GM23338 (cell line): Measurements from ENCODE around the gene RAD51B. TPM values are rescaled to one million over a fixed set of nuclear protein-coding genes. Genes with fewer than 3 reads are reported as not detected.

Source experiments
- ATAC-seq: fragments of 200-7000 bp; cut with Tn5 transposase; 3 replicates; pipeline ENCODE4 v1.9.1; 2020
- DNase-seq: peaks from one replicate; pipeline ENCODE4 v3.0.0-alpha.2; 2015; ENCODE audit warnings: low spot score
- H2AFZ ChIP-seq: fragments of 200-600 bp; sonication (generic); 2 replicates; pipeline ENCODE4 v1.8.0; 2016; ENCODE audit warnings: antibody characterized with exemption, mild to moderate bottlenecking, moderate library complexity
- H3F3A ChIP-seq: fragments of 200-600 bp; sonication (generic); replicated peaks from 2 replicates; pipeline ENCODE4 v1.8.0; 2017; ENCODE audit warnings: antibody characterized with exemption, mixed run types, low read depth
- H3K27ac ChIP-seq: fragments of 200-600 bp; sonication (generic); 2 replicates; pipeline ENCODE4 v1.6.1; 2016; ENCODE audit warnings: low read depth
- H3K27me3 ChIP-seq: fragments of 200-600 bp; sonication (generic); 2 replicates; pipeline ENCODE4 v1.8.0; 2016; ENCODE audit warnings: mild to moderate bottlenecking, mixed run types, moderate library complexity; ENCODE audit not compliant: insufficient read depth
- H3K36me3 ChIP-seq: fragments of 200-600 bp; sonication (generic); 2 replicates; pipeline ENCODE4 v1.8.0; 2016; ENCODE audit warnings: mild to moderate bottlenecking; ENCODE audit not compliant: insufficient read depth
- H3K4me1 ChIP-seq: fragments of 200-600 bp; sonication (generic); 2 replicates; pipeline ENCODE4 v1.8.0; 2016; ENCODE audit warnings: mild to moderate bottlenecking, moderate library complexity; ENCODE audit not compliant: insufficient read depth
- H3K4me2 ChIP-seq: fragments of 200-600 bp; sonication (generic); 2 replicates; pipeline ENCODE4 v1.7.1; 2017; ENCODE audit warnings: mixed run types
- H3K4me3 ChIP-seq: fragments of 200-600 bp; sonication (generic); 2 replicates; pipeline ENCODE4 v1.6.1; 2016; ENCODE audit warnings: mixed run types
- H3K79me2 ChIP-seq: fragments of 200-600 bp; sonication (generic); replicated peaks from 2 replicates; pipeline ENCODE4 v1.8.0; 2017; ENCODE audit warnings: mild to moderate bottlenecking; ENCODE audit not compliant: insufficient read depth
- H3K9me2 ChIP-seq: fragments of 200-600 bp; sonication (generic); 2 replicates; pipeline ENCODE4 v1.8.0; 2017; ENCODE audit not compliant: insufficient read depth
- H4K20me1 ChIP-seq: fragments of 200-600 bp; sonication (generic); replicated peaks from 2 replicates; pipeline ENCODE4 v1.8.0; 2017; ENCODE audit warnings: mild to moderate bottlenecking; ENCODE audit not compliant: insufficient read depth
- H3K27ac Mint-ChIP-seq: 2 replicates; pipeline ENCODE4 v1.8.0; 2020; ENCODE audit warnings: inconsistent platforms, mild to moderate bottlenecking, moderate library complexity, mixed read lengths
- H3K27me3 Mint-ChIP-seq: 3 replicates; pipeline ENCODE4 v1.8.0; 2022; ENCODE audit warnings: low read depth, mild to moderate bottlenecking, moderate library complexity, mixed read lengths, inconsistent platforms; ENCODE audit not compliant: insufficient read depth, poor library complexity
- H3K36me3 Mint-ChIP-seq: 3 replicates; pipeline ENCODE4 v1.8.0; 2021; ENCODE audit warnings: low read depth, mild to moderate bottlenecking, inconsistent platforms, moderate library complexity, mixed read lengths
- H3K4me1 Mint-ChIP-seq: 3 replicates; pipeline ENCODE4 v1.8.0; 2020; ENCODE audit warnings: mild to moderate bottlenecking, inconsistent platforms, mixed read lengths
- H3K4me3 Mint-ChIP-seq: 3 replicates; pipeline ENCODE4 v1.8.0; 2021; ENCODE audit warnings: moderate library complexity, mild to moderate bottlenecking, inconsistent platforms, mixed read lengths
- H3K9me3 Mint-ChIP-seq: 3 replicates; pipeline ENCODE4 v1.8.0; 2020; ENCODE audit warnings: moderate library complexity, mild to moderate bottlenecking, inconsistent platforms, mixed read lengths
- CREB1 ChIP-seq: fragments of 250-450 bp; sonication (Bioruptor Pico); IDR thresholded peaks from 2 replicates; pipeline ENCODE4 v1.5.0; 2020; ENCODE audit warnings: low read depth, mild to moderate bottlenecking, moderate library complexity
- CTCF ChIP-seq, 2 experiments: fragments of 200-600 bp in 1 of 2; sonication (generic) in 1 of 2; conservative IDR thresholded peaks; 2 replicates each; pipeline versions ENCODE4 v1.5.1 to v1.6.1; 2016 to 2017; ENCODE audit warnings: antibody characterized with exemption in 2 of 2, low read depth in 2 of 2, mild to moderate bottlenecking in 2 of 2, moderate library complexity in 1 of 2
- ETS1 ChIP-seq: IDR thresholded peaks from 2 replicates; pipeline ENCODE4 v1.6.1; 2016; ENCODE audit warnings: antibody characterized with exemption
- EZH2 ChIP-seq: fragments of 200-600 bp; sonication (generic); IDR thresholded peaks from one replicate; pipeline ENCODE4 v1.8.0; 2017; ENCODE audit warnings: antibody characterized with exemption, mild to moderate bottlenecking, low read depth; ENCODE audit not compliant: unreplicated experiment
- EZH2phosphoT487 ChIP-seq: fragments of 200-600 bp; sonication (generic); IDR thresholded peaks from one replicate; pipeline ENCODE4 v1.8.1; 2018; ENCODE audit warnings: antibody characterized with exemption; ENCODE audit not compliant: unreplicated experiment
- JUNB ChIP-seq: IDR thresholded peaks from one replicate; pipeline ENCODE4 v1.6.1; 2016; ENCODE audit warnings: antibody characterized with exemption; ENCODE audit not compliant: unreplicated experiment
- NANOG ChIP-seq: IDR thresholded peaks from 2 replicates; pipeline ENCODE4 v1.6.1; 2016; ENCODE audit warnings: antibody characterized with exemption, borderline replicate concordance
- POLR2AphosphoS5 ChIP-seq: IDR thresholded peaks from 2 replicates; pipeline ENCODE4 v1.6.1; 2016; ENCODE audit warnings: antibody characterized with exemption, low read depth
- REST ChIP-seq: IDR thresholded peaks from one replicate; pipeline ENCODE4 v1.6.1; 2018; ENCODE audit warnings: antibody characterized with exemption; ENCODE audit not compliant: unreplicated experiment
- STAT1 ChIP-seq: IDR thresholded peaks from one replicate; pipeline ENCODE4 v1.6.1; 2016; ENCODE audit warnings: antibody characterized with exemption; ENCODE audit not compliant: unreplicated experiment
- ZNF114 ChIP-seq: fragments of 250-450 bp; sonication (Bioruptor Pico); IDR thresholded peaks from 2 replicates; pipeline ENCODE4 v1.5.0; 2020; ENCODE audit warnings: mild to moderate bottlenecking, moderate library complexity
- ZNF331 ChIP-seq: fragments of 250-450 bp; sonication (Bioruptor Pico); IDR thresholded peaks from 2 replicates; pipeline ENCODE4 v1.5.0; 2020; ENCODE audit warnings: low read depth, mild to moderate bottlenecking, moderate library complexity
- ZNF462 ChIP-seq: fragments of 250-450 bp; sonication (Bioruptor Pico); IDR thresholded peaks from 2 replicates; pipeline ENCODE4 v1.5.0; 2020; ENCODE audit warnings: mild to moderate bottlenecking, moderate library complexity
- polyA plus RNA-seq: library from polyadenylated mRNA; unstranded; fragments of >200 nt; fragmentation: Nextera tagmentation; extraction: Ambion mirVana; gene quantifications from 2 replicates; pipeline ENCODE4 v1.2.1, GENCODE V29; 2016
- total RNA-seq: library from RNA; depleted of rRNA; stranded (reverse); fragments of >200 nt; shearing (Covaris generic); gene quantifications from 2 replicates; pipeline ENCODE4 v1.2.3, GENCODE V29; 2014

The RAD51B gene
- total and polyA plus RNA-seq, 2 experiments from 2014 or later = 15.7 to 29.1 TPM

- Histone ChIP-seq H3K27ac (peak overlapping the region; percentile 87), H3K9me2 (no peaks in the 10 kb centered on the region), H4K20me1 (no peaks in the 10 kb centered on the region), H3K27me3 (no peaks in the 10 kb centered on the region), H3K4me1 (peaks cover 29% of the 10 kb centered on the region), H2AFZ (no peak overlapping the region), H3F3A (peaks cover 2% of the 10 kb centered on the region; the same call in 1 of the 2 replicates), H3K4me3 (0 out of 2 replicates have a peak overlapping the region, but pooled peaks have one; percentile 3), H3K79me2 (no peaks in the 10 kb centered on the region), H3K36me3 (no peaks in the 10 kb centered on the region), H3K4me2 (peak overlapping the region; percentile 33)
- TF ChIP-seq CTCF (conservative IDR thresholded peaks at IDR 0.05; ENCODE audit: low read depth in 2 of 2) (no peak), EZH2 (no peak), NANOG (no peak), STAT1 (no peak), REST (no peak), POLR2AphosphoS5 (no peak), JUNB (no peak), ZNF462 (CRISPR knock-in tag) (no peak), CREB1 (CRISPR knock-in tag) (no peak), ZNF331 (CRISPR knock-in tag) (no peak), ETS1 (no peak), EZH2phosphoT487 (no peak), ZNF114 (no peak)
- H3K27me3 Mint-ChIP-seq = no peaks in the 10 kb centered on the region
- no peaks in the 10 kb centered on the region for H3K9me3 Mint-ChIP-seq
- peaks cover 10% of the 10 kb centered on the region; the same call in 2 of the 3 replicates for H3K4me1 Mint-ChIP-seq
- H3K36me3 Mint-ChIP-seq = no peaks in the 10 kb centered on the region; the same call in 1 of the 3 replicates
- ATAC-seq (peak; percentile 70; the same call in 2 of the 3 replicates), DNase-seq (peak; percentile 70)
- 0 out of 2 replicates have a peak overlapping the region, but pooled peaks have one; percentile 47 for H3K27ac Mint-ChIP-seq
- H3K4me3 Mint-ChIP-seq = no peak overlapping the region
Measured at GRCh38 chr14:68230950-68231717, 411.6 kb downstream of the RAD51B start.
